ENCODE measurements around the gene MAPK11. TPM values are rescaled to one million over a fixed set of nuclear protein-coding genes. Genes with fewer than 3 reads are reported as not detected.

The MAPK11 gene
- total and polyA plus RNA-seq, 9 of the 15 experiments (the other 6 are each of a cell fraction or from before 2014, with no cell fraction given), result 0.06 to 14.6 (median 5.3) TPM

DNA sequence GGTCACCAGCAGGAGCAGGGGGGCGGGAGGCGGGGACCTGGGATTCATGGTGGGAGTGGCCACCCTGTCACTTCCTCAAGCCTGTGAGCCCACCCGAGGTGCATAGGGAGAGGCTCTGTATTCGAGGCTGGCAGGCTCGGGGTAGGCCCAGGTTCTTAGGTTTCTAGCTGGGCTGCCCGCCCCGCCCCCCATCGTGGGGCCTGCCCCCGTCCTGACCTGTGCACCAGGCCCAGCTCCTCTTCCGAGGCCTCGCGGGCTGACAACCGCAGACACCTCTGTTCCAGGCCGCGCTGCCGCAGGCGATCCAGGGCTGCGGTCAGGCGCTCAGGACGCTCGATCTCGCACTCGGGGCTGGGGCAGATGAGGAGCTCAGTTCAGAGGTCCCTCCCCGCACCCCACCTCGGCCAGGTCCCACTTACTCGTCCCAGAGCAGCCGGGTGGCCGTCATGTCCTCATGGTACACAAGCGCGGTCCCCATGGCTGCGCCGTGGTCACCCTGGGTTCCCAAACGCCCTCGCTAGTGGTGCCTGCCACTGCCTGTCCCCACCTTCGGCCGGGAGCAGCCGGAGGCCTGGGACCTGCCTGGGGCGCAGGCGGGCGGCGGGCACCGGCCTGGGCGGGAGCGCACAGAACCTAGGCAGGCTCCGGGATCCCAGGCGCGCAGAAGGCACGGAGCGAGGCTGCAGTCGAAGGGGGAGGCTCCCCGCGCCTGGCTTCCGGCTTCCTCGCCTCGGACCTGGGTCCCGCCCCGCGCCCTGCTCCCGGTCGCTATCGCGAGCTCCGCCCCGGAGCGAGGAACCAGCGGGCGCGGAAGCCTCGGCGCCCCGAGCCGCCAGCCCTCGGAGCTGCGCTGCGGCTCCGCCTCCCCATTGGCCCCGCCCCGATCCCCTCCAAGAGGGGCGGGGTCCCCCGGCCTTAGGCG is 19.4 kb downstream of the MAPK11 start, which contains the start of gene HDAC10 (continued):
- TF ChIP-seq NUFIP1 (IDR thresholded peaks at IDR 0.05; ENCODE audit: partially characterized antibody), result no peak
- TF ChIP-seq, protein P1, sequence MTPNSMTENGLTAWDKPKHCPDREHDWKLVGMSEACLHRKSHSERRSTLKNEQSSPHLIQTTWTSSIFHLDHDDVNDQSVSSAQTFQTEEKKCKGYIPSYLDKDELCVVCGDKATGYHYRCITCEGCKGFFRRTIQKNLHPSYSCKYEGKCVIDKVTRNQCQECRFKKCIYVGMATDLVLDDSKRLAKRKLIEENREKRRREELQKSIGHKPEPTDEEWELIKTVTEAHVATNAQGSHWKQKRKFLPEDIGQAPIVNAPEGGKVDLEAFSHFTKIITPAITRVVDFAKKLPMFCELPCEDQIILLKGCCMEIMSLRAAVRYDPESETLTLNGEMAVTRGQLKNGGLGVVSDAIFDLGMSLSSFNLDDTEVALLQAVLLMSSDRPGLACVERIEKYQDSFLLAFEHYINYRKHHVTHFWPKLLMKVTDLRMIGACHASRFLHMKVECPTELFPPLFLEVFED (CRISPR knock-in tag; conservative IDR thresholded peaks at IDR 0.05), result no peak
- TF ChIP-seq ZNF134 (CRISPR knock-in tag; conservative IDR thresholded peaks at IDR 0.05), result no peak
- no peak for TF ChIP-seq ZZZ3 (IDR thresholded peaks at IDR 0.05)
- TF ChIP-seq ZNF274 (IDR thresholded peaks at IDR 0.05; ENCODE audit: borderline replicate concordance, low read depth, low read length), result no peak
- TF ChIP-seq, protein P2, sequence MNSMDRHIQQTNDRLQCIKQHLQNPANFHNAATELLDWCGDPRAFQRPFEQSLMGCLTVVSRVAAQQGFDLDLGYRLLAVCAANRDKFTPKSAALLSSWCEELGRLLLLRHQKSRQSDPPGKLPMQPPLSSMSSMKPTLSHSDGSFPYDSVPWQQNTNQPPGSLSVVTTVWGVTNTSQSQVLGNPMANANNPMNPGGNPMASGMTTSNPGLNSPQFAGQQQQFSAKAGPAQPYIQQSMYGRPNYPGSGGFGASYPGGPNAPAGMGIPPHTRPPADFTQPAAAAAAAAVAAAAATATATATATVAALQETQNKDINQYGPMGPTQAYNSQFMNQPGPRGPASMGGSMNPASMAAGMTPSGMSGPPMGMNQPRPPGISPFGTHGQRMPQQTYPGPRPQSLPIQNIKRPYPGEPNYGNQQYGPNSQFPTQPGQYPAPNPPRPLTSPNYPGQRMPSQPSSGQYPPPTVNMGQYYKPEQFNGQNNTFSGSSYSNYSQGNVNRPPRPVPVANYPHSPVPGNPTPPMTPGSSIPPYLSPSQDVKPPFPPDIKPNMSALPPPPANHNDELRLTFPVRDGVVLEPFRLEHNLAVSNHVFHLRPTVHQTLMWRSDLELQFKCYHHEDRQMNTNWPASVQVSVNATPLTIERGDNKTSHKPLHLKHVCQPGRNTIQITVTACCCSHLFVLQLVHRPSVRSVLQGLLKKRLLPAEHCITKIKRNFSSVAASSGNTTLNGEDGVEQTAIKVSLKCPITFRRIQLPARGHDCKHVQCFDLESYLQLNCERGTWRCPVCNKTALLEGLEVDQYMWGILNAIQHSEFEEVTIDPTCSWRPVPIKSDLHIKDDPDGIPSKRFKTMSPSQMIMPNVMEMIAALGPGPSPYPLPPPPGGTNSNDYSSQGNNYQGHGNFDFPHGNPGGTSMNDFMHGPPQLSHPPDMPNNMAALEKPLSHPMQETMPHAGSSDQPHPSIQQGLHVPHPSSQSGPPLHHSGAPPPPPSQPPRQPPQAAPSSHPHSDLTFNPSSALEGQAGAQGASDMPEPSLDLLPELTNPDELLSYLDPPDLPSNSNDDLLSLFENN (IDR thresholded peaks at IDR 0.05; ENCODE audit: low read depth in 2 of 2, low read length in 2 of 2), result no peak
- TF ChIP-seq, protein P3, sequence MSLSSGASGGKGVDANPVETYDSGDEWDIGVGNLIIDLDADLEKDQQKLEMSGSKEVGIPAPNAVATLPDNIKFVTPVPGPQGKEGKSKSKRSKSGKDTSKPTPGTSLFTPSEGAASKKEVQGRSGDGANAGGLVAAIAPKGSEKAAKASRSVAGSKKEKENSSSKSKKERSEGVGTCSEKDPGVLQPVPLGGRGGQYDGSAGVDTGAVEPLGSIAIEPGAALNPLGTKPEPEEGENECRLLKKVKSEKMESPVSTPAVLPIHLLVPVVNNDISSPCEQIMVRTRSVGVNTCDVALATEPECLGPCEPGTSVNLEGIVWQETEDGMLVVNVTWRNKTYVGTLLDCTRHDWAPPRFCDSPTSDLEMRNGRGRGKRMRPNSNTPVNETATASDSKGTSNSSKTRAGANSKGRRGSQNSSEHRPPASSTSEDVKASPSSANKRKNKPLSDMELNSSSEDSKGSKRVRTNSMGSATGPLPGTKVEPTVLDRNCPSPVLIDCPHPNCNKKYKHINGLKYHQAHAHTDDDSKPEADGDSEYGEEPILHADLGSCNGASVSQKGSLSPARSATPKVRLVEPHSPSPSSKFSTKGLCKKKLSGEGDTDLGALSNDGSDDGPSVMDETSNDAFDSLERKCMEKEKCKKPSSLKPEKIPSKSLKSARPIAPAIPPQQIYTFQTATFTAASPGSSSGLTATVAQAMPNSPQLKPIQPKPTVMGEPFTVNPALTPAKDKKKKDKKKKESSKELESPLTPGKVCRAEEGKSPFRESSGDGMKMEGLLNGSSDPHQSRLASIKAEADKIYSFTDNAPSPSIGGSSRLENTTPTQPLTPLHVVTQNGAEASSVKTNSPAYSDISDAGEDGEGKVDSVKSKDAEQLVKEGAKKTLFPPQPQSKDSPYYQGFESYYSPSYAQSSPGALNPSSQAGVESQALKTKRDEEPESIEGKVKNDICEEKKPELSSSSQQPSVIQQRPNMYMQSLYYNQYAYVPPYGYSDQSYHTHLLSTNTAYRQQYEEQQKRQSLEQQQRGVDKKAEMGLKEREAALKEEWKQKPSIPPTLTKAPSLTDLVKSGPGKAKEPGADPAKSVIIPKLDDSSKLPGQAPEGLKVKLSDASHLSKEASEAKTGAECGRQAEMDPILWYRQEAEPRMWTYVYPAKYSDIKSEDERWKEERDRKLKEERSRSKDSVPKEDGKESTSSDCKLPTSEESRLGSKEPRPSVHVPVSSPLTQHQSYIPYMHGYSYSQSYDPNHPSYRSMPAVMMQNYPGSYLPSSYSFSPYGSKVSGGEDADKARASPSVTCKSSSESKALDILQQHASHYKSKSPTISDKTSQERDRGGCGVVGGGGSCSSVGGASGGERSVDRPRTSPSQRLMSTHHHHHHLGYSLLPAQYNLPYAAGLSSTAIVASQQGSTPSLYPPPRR (CRISPR knock-in tag; IDR thresholded peaks at IDR 0.05; ENCODE audit: borderline replicate concordance), result no peak
- peak; percentile 30; the same call in 1 of the 2 replicates for TF ChIP-seq MTA3 (IDR thresholded peaks at IDR 0.05; ENCODE audit: borderline replicate concordance)
- TF ChIP-seq BCOR (IDR thresholded peaks at IDR 0.05), result no peak
- TF ChIP-seq, protein P4, sequence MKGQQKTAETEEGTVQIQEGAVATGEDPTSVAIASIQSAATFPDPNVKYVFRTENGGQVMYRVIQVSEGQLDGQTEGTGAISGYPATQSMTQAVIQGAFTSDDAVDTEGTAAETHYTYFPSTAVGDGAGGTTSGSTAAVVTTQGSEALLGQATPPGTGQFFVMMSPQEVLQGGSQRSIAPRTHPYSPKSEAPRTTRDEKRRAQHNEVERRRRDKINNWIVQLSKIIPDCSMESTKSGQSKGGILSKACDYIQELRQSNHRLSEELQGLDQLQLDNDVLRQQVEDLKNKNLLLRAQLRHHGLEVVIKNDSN (CRISPR knock-in tag; IDR thresholded peaks at IDR 0.05), result no peak
- no peak for TF ChIP-seq GTF2E2 (tag; IDR thresholded peaks at IDR 0.05)
- TF ChIP-seq ZFP36 (IDR thresholded peaks at IDR 0.05; ENCODE audit: low read depth, low read length, partially characterized antibody), result no peak
- no peak for TF ChIP-seq CBX3 (IDR thresholded peaks at IDR 0.05; ENCODE audit: borderline replicate concordance in 1 of 2, low read length in 2 of 2)
- no peak for TF ChIP-seq ZNF589 (CRISPR knock-in tag; IDR thresholded peaks at IDR 0.05; ENCODE audit: low read depth)
- no peak for TF ChIP-seq ZNF431 (CRISPR knock-in tag; IDR thresholded peaks at IDR 0.05)
- TF ChIP-seq POLR2G (IDR thresholded peaks at IDR 0.05; ENCODE audit: low read depth, low read length), result peak; percentile 79
- TF ChIP-seq ZNF445 (CRISPR knock-in tag; IDR thresholded peaks at IDR 0.05; ENCODE audit: low read depth), result no peak

Measured in K562 (cell line).